ENCODE measurements around the gene RIN3. TPM values are rescaled to one million over a fixed set of nuclear protein-coding genes. Genes with fewer than 3 reads are reported as not detected.
A peak's percentile ranks its signal among the peaks of the same experiment; 100 is the strongest.
"Not testable (repeated sequence)": the region's sequence is repeated elsewhere in the genome, so short reads cannot be mapped to it uniquely, and the experiment has no call there.

The RIN3 gene
- total RNA-seq, 4 donors from 2014 or later = 2.1 to 10.4 (median 7.2) TPM

DNA sequence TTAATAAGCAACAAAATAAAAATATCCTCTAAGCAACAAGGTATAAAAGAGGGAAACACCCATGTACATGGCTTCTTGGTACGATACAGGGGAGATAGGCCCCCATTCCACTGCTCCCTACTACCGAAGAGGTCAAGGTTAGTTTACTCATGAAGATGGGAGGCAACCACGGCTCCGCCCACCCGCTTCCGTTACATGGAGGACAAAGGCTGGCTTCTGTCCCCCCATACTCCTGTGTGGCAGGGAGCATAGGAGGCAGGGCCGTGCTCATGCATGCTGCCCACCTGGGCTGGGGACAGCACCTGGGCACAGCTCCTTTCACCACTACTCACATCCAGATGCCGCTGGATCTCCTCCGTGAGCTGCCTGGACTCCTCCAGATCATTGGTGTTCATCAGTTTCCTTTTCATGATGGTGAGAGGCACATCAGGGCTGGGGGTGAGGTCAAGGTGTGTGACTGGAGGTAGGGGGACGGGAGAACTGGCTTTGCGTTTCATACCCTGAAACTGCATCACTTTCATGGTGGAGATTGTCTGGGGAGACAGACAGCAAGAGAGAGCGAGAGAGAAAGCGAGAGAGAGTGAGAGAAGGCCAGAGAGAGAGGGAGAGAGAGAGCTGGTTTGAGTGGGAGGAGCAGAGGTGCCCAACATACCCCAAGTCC is 195.9 kb downstream of the RIN3 start:
- Histone ChIP-seq H3K36me3 (peaks cover 74% of the 10 kb centered on the region), H3K27ac (no peak overlapping the region), H3K4me3 (no peak overlapping the region), H3K27me3 (no peaks in the 10 kb centered on the region), H3K9me3 (no peaks in the 10 kb centered on the region), H3K4me1 (no peaks in the 10 kb centered on the region)
- 92% methylated on average over 13 of the region's 13 CpGs for WGBS
- peak in 1 of 2 donors; percentile 55 for DNase-seq (ENCODE audit: low spot score in 2 of 2)
- TF ChIP-seq, protein P1, sequence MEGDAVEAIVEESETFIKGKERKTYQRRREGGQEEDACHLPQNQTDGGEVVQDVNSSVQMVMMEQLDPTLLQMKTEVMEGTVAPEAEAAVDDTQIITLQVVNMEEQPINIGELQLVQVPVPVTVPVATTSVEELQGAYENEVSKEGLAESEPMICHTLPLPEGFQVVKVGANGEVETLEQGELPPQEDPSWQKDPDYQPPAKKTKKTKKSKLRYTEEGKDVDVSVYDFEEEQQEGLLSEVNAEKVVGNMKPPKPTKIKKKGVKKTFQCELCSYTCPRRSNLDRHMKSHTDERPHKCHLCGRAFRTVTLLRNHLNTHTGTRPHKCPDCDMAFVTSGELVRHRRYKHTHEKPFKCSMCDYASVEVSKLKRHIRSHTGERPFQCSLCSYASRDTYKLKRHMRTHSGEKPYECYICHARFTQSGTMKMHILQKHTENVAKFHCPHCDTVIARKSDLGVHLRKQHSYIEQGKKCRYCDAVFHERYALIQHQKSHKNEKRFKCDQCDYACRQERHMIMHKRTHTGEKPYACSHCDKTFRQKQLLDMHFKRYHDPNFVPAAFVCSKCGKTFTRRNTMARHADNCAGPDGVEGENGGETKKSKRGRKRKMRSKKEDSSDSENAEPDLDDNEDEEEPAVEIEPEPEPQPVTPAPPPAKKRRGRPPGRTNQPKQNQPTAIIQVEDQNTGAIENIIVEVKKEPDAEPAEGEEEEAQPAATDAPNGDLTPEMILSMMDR (IDR thresholded peaks at IDR 0.05) = no peak
- TF ChIP-seq EP300 (IDR thresholded peaks at IDR 0.05) = no peak
- TF ChIP-seq POLR2A (IDR thresholded peaks at IDR 0.05) = no peak
- no peak for TF ChIP-seq POLR2AphosphoS5 (IDR thresholded peaks at IDR 0.05)

DNA sequence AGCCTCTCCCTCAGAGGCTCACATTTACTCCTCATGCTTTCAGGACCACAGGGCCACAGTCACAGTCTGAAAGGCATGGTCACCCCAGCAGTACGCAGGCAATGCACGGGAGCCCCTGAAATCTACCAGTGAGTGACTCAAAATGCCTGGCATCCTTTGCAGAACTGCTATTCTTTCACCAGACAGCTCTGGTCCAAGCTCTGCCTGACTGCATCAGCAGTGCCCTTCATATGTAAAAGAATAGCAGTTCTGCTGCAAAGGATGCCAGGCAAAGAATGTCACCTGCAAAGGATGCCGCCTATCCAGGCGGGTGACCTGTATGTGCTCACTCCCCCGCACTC is 196.4 kb downstream of the RIN3 start:
- no peak overlapping the region for H3K4me3 ChIP-seq
- H3K27me3 ChIP-seq = no peaks in the 10 kb centered on the region
- no peak for DNase-seq (ENCODE audit: low spot score in 2 of 2)
- no peaks in the 10 kb centered on the region for H3K9me3 ChIP-seq
- peaks cover 71% of the 10 kb centered on the region for H3K36me3 ChIP-seq
- H3K4me1 ChIP-seq = no peaks in the 10 kb centered on the region
- TF ChIP-seq EP300 (IDR thresholded peaks at IDR 0.05) (no peak), POLR2A (IDR thresholded peaks at IDR 0.05) (no peak), POLR2AphosphoS5 (IDR thresholded peaks at IDR 0.05) (no peak)
- TF ChIP-seq, protein P1 (IDR thresholded peaks at IDR 0.05) = no peak
- no peak overlapping the region for H3K27ac ChIP-seq
- 94% methylated on average over 5 of the region's 5 CpGs for WGBS

DNA sequence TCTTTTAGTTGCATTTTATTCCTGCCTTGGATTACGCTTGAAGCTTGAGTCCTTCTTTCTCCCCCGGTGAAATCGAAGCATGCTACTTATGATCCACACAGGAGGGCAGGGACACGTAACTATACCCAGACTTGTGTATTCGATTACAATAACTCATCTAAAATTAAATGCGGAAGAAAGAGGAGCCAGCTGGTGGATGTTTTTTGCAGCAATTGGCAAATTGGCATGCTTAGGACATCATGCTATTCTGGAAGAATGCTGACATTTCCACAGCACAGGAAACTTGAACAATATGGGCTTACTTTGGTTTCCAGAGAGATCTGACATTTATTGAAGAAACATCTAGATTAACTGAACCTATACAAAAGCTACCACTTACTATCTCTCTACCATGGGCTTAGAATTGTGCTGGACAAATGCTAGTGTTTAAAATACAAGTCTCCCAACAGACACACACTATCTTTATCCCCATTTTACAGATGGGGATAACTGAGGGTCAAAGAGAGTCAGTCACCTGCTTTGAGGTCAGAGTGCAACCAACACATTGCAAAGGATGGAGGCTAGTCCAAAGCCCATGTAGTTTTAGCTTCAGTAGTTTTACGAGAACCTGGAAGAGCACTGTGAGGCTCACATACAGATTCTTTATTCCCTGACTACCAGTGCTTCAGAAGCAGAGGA is 198.5 kb downstream of the RIN3 start:
- TF ChIP-seq EP300 (IDR thresholded peaks at IDR 0.05) (no peak), POLR2A (IDR thresholded peaks at IDR 0.05) (no peak), POLR2AphosphoS5 (IDR thresholded peaks at IDR 0.05) (no peak)
- TF ChIP-seq, protein P1 (IDR thresholded peaks at IDR 0.05) = no peak
- H3K4me1 ChIP-seq = no peaks in the 10 kb centered on the region
- H3K27ac ChIP-seq = no peak overlapping the region
- peak in 1 of 2 donors; percentile 5 for DNase-seq (ENCODE audit: low spot score in 2 of 2)
- no peaks in the 10 kb centered on the region for H3K27me3 ChIP-seq
- H3K4me3 ChIP-seq = no peak overlapping the region
- no peaks in the 10 kb centered on the region for H3K9me3 ChIP-seq
- 74% methylated on average over 7 of the region's 7 CpGs for WGBS
- H3K36me3 ChIP-seq = peaks cover 52% of the 10 kb centered on the region

DNA sequence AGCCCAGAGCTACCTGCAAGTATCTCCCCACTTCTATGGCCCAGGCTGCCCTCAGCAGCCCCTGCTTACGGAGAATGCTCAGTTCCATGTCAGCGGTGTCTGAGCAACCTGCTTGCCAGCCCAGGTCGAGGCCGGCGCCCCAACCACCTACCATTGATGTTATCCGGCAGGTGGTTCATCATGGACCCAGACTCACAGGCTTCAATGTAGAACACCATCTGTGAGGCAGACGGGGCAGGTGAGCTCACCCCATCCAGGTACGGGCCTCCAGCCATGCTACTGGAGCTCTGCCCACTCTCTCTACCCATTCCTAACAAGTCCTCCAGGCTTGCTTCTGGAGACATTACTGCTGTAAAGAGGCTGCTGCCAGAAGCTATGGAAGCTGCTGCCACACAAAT is 199.1 kb downstream of the RIN3 start:
- no peak overlapping the region for H3K4me3 ChIP-seq
- H3K4me1 ChIP-seq = no peaks in the 10 kb centered on the region
- WGBS = 100% methylated on average over 5 of the region's 8 CpGs
- no peaks in the 10 kb centered on the region for H3K27me3 ChIP-seq
- no peaks in the 10 kb centered on the region for H3K9me3 ChIP-seq
- no peak for TF ChIP-seq POLR2AphosphoS5 (IDR thresholded peaks at IDR 0.05)
- TF ChIP-seq, protein P1 (IDR thresholded peaks at IDR 0.05) = no peak
- TF ChIP-seq EP300 (IDR thresholded peaks at IDR 0.05) = no peak
- TF ChIP-seq POLR2A (IDR thresholded peaks at IDR 0.05) = no peak
- DNase-seq (ENCODE audit: low spot score in 2 of 2) = peak in 1 of 2 donors; percentile 24
- H3K36me3 ChIP-seq = peaks cover 49% of the 10 kb centered on the region
- H3K27ac ChIP-seq = no peak overlapping the region

DNA sequence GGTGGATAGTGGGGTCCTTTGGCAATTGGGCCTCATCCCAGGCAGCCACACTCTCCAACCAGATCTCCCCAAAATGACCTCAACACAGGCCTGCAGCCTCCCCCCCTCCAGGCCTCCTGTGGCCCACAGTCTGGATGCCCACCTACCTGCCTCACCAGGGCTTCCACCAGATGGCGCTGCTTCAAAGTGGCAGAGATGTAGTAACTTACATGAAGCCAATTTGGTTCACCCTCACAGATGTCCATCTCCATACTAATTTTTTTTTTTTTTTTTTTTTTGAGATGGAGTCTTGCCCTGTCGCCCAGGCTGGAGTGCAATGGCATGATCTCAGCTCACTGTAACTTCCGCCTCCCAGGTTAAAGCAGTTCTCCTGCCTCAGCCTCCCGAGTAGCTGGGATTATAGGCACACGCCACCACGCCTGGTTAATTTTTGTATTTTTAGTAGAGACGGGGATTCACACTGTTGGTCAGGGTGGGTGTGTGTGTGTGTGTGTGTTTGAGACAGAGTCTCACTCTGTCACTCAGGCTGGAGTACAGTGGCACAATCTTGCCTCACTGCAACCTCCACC is 201.2 kb downstream of the RIN3 start:
- DNase-seq (ENCODE audit: low spot score in 2 of 2) = peak in 1 of 2 donors; percentile 86
- H3K4me3 ChIP-seq, H3K27ac ChIP-seq, H3K4me1 ChIP-seq, H3K27me3 ChIP-seq, H3K9me3 ChIP-seq: not testable (repeated sequence)
- 88% methylated on average over 7 of the region's 7 CpGs for WGBS
- TF ChIP-seq, protein P1 (IDR thresholded peaks at IDR 0.05) = peak; percentile 59 to 63
- H3K36me3 ChIP-seq = peaks cover 37% of the 10 kb centered on the region

All from suprapubic skin (tissue), 4 donors.